Ammon's horn (tissue), 1 donor: ENCODE results near the gene IREB2.

Source experiments
- DNase-seq: peaks from one replicate; pipeline ENCODE4 v3.0.0-alpha.2; 2016; ENCODE audit warnings: low spot score

Gene IREB2

GRCh38 chr15:78550815-78551214 lies 112.8 kb downstream of the IREB2 start:
- DNase-seq = no peak
